HG03521 (cell line): Measurements from ENCODE around the gene RTEL1.
"Not testable (repeated sequence)": the region's sequence is repeated elsewhere in the genome, so short reads cannot be mapped to it uniquely, and the experiment has no call there.

Source experiments
- ATAC-seq: cut with Tn5 transposase; IDR thresholded peaks from one replicate; pipeline ENCODE4 v1.9.1; 2021; ENCODE audit warnings: mild to moderate bottlenecking, moderate library complexity; ENCODE audit not compliant: unreplicated experiment

The RTEL1 gene

GRCh38 chr20:63664861-63665594 is 6.9 kb downstream of the RTEL1 start:
- ATAC-seq = no peak

DNA sequence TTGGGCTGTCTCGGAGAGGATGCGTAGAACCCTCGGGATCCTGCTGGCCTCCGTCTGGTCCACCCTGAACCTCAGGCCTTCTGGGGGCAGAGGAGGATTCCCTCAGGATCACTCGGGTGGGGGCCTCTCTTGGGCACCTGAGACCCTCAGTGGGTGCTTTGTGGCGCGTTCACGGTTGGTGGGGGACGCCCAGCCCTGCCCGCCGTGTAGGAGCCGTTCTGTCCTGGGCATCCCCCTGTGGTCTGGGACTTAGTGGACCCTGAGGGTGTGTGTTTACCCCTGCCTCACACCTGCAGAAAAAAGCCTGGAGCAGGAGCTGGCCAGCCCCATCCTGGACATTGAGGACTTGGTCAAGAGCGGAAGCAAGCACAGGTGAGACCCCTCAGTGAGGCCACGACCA is 7.6 kb downstream of the RTEL1 start:
- no peak for ATAC-seq

GRCh38 chr20:63667858-63668257 is 9.7 kb downstream of the RTEL1 start:
- no peak for ATAC-seq

- ATAC-seq = no peak
Measured at GRCh38 chr20:63668351-63668750, 10.2 kb downstream of the RTEL1 start.

GRCh38 chr20:63671695-63672094 is 13.6 kb downstream of the RTEL1 start:
- ATAC-seq = not testable (repeated sequence)

- ATAC-seq = no peak
Measured at GRCh38 chr20:63672666-63673065, 14.6 kb downstream of the RTEL1 start.

GRCh38 chr20:63673951-63674350 is 15.8 kb downstream of the RTEL1 start:
- no peak for ATAC-seq

DNA sequence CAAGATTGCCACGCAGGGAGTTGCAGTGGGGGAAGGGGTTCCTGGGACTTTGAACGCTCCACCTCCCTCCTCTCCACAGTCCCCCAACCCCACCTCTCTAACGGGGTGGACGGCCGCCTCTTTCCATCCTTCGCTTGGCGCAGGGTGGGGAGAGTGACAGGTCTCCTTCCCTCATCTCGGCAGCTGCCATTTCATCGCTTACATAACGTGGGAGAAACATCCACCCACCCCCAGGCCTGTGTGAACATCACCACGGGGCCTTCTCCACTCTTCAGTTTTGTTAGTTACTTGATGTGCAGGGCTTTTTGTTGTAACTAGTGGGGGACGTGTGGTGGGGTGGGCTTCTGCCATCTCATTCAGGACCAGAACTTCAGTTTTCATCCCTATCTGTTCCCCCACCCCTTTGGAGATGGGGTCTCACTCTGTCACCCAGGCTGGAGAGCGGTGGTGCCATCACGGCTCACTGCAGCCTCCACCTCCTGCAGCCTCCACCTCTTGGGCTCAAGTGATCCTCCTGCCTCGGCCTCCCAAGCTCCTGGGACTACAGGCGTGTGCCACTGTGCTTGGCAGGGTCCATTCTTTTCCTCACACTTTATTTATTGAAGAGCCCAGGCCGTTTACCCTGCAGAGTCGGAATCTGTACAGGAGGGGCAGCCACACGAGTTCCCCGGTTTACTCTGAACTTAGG is 17.7 kb downstream of the RTEL1 start:
- ATAC-seq = no peak

- ATAC-seq = no peak
Measured at GRCh38 chr20:63678071-63678470, 20.0 kb downstream of the RTEL1 start.

GRCh38 chr20:63678667-63679465 is 20.8 kb downstream of the RTEL1 start:
- no peak for ATAC-seq

DNA sequence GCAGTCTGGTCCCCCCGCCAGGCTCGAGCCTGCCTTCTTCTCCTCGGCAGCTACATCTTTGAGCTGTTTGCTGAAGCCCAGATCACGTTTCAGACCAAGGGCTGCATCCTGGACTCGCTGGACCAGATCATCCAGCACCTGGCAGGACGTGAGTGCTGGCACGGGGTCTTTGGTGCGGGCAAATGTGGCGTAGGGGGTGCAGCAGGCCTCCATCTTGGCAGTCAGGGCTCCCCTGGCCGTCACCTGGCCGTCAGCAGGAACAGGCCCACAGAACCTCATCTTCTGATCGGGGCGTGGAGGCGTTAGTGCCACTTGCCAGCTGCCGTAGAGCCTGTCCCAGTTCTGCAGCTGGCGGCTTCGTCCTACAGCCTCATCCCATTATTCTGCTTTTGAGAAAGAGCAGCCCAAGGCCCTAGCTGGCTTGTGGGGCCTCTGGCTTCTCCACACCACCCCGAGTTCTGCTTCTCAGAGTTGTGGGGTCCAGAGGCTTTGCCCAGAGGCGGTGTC is 21.7 kb downstream of the RTEL1 start:
- no peak for ATAC-seq

DNA sequence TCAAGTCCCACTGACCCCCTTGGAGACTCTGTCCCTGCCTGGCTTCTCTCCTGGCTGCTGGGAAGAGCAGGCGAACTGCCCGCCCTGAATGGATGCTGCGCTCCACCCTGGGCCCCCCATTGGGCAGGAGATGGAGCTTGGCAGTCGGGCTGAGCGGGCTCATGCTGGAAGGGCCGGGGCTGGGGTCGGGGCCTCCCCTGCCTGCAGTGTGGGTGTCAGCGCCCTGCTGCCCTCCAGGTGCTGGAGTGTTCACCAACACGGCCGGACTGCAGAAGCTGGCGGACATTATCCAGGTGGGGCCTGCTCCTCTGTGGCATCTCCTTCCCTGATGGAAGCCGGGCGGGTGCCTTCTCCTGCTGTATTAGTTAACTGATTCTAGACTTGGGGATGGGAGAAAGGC is 22.3 kb downstream of the RTEL1 start:
- no peak for ATAC-seq

DNA sequence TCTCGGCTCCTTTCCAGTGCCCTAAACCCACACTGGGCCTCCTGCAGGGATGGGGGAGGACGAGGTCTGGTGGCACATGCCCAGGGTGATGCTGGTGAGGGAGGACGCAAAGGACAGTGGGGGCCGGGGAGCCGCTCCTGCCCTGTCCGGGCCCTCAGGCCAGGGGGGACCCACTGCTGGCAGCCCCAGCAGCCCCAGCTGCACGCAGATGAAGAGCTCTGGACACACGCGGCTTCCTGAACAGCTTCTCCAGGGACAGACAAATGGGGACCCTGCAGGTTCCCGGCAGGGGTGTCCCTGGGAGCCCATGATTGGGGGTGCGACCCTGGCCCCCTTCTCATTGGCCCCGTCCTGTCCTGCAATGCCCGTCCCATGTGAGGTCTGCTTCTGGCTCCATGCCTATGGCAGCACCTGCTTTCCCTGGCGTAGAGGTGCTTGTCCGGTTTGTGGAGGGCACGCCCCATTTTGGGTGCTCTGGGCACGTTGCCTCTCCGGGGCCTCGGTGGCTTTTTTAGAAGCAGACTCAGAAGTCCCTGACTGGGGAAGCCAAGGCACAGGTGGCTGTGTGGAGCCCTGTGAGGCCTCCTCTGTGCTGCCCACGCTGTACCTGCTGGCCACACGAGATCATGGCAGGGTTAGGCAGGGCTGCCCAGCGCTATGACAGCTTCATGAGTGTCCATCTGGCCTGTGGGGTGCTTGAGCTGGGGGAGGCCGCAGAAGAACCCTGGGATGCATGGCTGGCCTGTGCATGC is 22.9 kb downstream of the RTEL1 start:
- no peak for ATAC-seq

- ATAC-seq = no peak
Measured at GRCh38 chr20:63681609-63682142, 23.6 kb downstream of the RTEL1 start.

DNA sequence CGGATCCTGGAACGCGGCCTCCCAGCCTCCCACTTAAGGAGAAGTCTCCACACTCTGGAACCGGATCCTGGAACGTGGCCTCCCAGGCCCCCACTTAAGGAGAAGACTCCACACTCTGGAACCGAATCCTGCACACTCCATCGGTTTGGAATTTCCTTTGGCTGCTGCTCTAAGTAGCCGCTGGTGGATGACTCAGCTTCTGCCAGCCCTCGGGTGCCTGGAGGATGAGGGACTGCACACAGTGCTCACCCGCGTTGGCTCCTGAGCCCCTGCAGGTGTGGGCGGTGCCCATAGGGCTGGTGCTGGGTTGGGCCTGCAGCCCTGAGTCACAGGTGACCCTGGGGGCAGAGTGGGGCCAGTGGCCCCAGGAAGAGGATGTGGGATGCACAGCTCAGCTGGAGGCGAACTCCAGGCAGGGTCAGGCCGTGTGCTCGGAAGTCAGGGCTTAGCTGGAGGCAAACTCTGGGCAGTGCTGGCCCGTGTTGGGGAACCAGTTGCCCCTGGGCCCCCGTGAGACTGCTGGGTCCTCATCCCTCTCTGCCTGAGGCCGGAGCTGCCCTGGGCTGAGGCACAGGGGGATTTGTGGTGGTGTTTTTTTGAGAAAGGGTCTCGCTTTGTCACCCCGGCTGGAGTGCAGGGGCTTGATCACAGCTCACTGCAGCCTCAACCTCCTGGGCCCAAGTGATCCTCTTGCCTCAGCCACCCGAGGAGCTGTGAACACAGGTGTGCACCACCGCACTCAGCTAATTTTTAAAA is 24.4 kb downstream of the RTEL1 start:
- no peak for ATAC-seq

DNA sequence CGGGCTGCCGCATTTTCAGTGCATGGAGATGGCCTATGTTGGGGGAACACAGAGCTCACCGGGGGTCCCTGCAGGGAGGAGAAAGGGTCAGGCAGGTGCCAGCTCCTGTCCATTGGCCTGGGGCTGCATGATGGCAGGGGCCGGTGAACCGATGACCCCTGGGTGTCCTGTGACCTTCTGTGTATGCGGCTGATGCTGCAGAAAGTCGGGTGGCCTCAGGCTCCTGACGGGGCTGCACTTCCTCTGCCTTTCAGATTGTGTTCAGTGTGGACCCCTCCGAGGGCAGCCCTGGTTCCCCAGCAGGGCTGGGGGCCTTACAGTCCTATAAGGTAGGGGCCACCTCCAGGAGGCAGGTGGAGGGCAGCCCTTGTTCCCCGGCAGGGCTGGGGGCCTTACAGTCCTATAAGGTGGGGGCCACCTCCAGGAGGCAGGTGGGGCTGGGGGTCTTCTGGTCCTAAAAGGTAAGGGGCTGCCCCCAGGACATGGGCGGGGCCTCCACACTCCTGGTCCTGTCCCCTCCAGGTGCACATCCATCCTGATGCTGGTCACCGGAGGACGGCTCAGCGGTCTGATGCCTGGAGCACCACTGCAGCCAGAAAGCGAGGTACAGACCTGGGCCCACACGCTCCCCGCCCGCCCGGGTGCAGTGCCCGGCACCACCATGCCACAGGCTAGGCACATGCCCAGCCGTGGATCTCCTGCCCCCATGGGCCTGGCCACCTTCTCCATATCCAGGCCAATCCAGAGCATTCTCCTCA is 27.3 kb downstream of the RTEL1 start:
- no peak for ATAC-seq

- ATAC-seq = no peak
Measured at GRCh38 chr20:63686094-63686491, 28.0 kb downstream of the RTEL1 start.

DNA sequence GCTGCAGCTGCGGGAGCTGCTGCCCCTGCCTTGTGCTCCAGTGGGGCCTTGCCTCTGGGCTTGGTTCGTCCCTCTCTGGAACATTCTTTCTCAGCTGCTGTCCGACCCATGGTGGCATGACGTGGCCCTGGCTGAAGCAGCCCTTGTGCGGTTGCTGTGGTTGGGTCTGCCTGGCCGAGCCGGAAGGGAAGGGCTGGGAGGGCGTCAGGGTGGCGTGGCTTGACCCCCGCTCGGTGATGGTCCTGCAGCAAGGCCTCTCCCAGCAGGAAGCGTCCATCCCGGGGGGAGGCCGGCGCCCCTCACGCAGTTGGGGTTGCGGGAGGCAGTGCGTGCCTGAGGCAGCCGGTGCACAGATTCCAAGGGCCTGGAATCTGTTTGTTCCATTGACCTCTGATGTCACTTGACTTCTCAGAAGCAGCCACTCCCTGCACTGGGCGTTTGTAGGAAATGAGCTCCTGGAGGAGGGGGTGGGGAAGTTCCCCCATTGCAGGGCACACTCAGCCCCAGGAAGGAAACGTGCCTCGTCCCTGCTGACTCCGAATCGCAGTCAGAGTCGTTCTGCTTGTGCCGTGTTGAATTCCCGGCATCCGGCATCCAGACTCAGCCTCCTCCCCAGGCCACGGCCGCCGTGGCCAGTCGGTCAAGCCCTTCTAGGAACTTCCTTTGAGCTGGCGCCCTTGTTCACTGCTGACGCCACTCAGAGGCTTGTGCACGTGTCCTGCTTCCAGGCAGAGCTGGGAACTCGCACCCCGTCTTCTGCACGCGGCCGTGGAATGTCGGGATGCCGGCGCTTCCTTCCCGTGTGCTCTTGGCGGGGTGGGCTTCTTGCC is 28.6 kb downstream of the RTEL1 start:
- ATAC-seq = no peak
